Stimulated activated CD4-positive, alpha-beta T cell treated with anti-CD3 and anti-CD28 coated beads, Interleukin-2, amount 100 ng/mL, for 48 hours (primary cell): ENCODE results near the gene CDC42EP4.
"Not testable (repeated sequence)": the region's sequence is repeated elsewhere in the genome, so short reads cannot be mapped to it uniquely, and the experiment has no call there.

Experiments
- DNase-seq, 2 donors: peaks; one replicate each; pipeline ENCODE4 v3.0.0-alpha.2; 2020

Gene CDC42EP4

DNA sequence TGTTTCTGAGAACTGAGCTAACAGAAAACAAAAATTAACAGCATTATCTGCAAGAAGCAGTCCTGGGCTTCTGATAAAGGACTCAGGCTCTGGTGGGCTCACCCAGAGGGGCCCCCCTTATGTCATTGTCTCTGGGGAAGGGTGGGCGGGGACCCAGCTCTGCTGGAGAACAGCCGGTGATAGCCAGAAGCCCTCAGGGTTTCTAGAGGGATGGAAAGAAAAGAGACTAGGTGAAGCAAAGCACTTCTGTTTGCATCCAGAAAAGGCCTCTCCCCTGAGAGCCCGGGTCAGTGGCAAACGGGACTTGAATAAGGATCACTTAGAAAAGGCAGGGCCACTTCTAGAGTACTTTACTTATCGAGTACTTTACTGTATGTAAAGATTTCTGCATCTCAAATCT is 7.0 kb upstream of the CDC42EP4 start:
- no peak for DNase-seq

DNA sequence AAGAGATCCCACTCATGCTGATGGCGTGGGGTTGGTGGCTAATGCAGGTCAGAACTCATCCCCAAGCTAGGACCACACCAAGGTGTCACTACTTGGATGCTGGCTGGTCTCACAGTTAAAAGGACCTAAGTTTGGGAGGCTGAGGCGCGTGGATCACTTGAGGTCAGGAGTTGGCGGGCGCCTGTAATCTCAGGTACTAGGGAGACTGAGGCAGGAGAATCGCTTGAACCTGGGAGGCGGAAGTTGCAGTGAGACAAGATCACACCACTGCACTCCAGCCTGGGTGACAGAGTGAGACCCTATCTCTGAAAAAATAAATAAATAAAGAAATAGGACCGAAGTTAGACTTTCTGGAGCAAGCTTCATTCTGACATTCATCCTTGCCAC is 6.6 kb upstream of the CDC42EP4 start:
- no peak for DNase-seq

DNA sequence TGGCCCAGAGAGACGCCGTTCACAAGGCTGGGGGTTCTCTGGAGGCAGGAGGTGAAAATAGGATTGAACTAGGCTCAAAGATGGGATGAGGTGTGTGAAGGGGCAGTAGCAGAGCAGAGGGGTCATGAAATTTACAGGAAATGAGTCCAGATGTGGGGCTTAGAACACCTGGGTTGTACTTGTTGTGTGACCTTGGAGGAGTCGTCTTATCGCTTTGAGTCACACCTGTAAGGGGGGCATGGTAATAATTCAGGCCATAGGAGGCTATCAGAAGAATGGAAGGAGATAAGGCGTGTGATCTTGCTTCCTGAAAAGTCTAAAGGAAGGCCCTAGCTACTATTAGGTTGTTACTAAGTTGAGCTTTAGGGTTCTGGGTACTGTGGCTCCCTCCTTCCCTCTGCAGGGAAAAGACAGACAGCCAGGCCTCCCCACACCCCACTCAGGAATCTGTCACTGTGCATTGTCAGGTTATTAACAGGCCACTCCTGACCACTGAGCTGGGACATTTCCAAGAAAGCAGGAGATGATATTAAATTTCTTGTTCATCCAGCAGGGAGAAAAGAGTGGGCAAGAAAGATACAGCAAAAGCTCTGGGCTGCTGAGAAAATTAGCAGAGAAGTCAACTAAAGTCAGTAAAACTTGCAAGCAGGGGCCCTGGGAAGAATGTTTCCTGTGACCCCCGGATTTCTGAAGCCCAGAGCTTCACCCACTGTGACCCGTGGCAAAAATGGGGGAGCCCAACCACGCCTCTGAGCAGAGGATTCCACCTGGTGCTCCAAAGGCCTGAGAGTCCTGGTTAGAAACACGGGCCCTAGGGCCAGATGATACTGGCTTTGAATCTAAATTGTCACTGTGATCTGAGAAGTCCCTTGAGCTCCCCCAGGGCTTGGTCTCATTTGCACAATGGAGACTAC is 6.0 kb upstream of the CDC42EP4 start:
- DNase-seq, result no peak

DNA sequence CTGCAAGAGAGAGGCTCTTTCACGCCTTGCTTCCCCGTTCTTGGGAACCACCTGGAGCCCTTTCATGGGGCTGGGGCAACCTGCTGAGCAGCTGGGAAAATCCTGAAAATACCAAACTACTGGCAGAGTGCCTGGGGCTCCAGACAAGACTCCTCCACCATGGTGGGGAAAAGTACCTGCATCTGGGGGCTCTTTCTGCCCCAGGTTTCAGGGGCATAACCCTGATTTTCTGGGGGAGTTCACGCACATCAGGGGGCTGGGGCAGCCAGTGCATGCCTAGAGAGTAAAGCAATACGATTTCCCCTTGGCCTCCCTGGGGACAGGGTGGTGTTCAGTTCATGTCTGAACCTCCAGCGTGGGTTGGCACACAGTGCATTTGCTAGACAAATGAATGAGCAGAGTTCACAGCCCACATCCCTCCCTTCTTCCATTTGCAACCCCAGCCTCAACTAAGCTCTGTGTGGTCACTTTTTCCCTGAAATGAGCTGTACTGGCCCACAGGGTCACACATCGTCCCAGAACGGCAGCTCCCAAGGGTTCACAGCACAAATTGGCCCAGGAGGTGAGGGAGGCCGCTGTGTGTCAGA is 5.2 kb upstream of the CDC42EP4 start:
- DNase-seq, result no peak

DNA sequence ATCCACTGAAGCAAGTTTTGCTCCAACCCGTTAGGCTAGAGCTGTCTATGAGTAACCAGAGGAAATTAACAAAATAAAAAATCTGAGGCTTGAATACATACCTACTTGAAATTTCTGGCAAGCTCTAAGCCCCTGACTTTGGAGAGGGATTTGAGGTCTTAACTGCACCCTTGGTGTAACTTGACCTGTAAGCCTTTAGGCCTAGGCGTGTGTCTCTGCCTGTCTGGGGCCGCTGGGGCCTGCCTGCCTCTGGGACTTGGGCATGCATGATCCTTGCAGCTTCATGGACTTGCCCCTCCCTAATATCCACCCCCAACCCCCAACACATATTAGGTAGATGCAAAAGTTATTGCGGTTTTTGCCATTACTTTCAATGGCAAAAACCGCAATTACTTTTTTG is 3.7 kb upstream of the CDC42EP4 start:
- DNase-seq, result no peak

DNA sequence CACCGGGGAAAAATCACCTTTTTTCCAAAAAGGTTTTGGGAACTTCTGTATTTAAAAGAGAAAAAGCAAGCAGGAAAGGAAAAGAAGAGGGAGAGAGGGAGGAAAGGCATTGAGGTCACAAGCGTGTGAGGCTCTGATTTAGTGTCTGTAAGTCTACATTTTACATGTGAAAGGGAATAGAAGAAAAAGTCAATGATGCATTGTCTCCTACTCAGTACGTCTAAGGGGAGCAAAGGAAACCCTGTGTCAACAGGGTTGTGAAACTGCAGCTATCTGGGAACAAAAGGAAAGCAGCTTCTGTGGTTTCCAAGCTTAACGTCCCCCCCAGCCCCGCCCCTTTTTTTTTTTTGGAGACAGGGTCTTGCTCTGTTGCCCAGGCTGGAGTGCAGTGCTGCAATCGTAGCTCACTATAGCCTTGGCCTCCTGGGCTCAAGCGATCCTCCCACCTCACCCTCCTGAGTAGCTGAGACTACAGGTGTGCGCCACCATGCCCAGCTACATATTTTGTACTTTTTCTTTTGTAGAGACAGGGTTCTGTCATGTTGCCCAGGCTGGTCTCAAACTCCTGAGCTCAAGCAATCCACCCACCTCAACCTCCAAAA is 1.8 kb upstream of the CDC42EP4 start:
- DNase-seq, result no peak

DNA sequence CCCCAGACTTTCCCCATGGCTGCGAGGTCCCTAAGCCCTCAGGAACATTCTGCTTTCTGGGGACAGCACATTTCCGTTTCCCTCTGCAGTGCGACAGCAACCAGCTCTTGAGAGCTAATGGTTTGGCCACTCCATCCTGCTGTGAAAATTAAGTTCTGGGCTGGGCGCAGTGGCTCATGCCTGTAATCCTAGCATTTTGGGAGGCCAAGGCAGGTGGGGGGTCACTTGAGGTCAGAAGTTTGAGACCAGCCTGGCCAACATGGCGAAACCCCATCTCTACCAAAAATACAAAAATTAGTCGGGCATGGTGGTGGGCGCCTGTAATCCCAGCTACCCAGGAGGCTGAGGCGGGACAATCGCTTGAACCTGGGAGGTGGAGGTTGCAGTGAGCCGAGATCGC is 1.1 kb upstream of the CDC42EP4 start:
- DNase-seq, result not testable (repeated sequence)

DNA sequence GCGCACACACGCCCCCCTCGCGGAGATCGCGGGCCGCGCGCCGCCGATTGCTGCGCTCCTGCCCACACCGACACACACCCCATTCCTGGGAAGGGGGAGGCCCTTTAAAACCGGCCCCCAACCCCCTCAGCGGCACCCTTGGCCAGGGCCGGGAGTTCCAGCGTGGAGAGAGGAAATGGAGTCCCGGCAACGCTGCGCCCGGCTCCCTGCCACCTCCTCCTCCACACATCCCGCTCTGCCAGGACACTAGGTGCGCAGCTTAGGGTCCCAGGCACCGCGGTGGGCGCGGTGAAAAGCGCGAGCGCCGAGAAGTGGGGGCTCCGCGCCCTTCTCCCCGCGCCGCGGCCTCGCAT is 397 bp downstream of the CDC42EP4 start:
- peak in 1 of 2 donors; percentile 7 for DNase-seq

DNA sequence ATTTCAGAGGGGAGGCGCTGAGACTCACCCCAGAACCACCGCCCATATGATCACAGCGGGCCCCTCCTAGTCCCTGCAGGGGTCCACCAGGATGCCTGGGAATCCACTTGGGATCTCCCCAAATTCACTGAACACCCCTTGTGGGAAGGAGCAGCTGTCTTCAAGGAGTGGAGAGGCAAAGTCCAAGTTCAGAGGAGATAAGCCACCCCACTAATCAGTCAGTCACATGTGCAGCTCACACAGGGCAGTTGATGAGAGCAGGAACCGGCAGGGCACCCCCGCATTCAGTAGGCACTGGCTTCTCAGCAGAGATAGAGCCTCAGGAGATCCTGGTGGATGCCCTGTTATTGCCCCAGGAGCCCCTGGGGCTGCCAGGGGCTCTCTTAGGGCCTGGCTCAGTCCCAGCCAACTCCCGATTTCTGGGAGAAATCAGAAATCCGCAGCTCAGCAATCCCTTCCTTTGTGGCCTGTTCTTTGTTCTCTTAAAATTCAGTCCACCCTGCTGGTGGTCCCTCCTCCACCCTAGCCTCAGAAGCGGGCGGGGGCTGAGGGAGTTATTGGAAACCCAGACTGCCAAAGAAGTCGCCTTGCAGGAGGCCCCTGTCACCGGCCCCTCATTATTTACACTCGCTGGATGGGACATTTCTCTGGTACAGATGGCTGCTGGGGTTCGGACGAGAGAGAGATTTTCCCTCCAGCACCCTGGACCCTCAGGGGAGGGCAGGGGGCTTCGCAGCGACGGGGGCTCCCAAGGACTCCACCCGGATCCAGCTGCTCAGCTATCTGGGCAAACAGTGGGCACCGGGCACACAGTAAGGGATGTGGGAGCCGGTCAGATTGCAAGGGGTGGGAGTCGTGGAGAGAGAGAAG is 1.8 kb downstream of the CDC42EP4 start:
- DNase-seq, result no peak

DNA sequence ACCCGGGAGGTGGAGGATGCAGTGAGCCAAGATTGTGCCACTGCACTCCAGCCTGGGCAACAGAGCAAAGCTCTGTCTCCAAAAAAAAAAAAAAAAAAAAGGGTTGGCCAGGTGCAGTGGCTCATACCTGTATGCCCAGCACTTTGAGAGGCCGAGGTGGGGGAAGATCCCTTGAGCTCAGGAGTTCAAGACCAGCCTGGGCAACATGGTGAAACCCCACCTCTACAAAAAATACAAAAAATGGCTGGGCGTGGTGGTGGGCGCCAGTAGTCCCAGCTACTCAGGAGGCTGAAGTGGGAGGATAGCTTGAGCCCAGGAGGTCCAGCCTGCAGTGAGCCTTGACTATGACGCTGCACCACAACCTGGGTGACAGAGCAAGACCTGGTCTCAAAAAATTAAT is 2.8 kb downstream of the CDC42EP4 start:
- not testable (repeated sequence) for DNase-seq

DNA sequence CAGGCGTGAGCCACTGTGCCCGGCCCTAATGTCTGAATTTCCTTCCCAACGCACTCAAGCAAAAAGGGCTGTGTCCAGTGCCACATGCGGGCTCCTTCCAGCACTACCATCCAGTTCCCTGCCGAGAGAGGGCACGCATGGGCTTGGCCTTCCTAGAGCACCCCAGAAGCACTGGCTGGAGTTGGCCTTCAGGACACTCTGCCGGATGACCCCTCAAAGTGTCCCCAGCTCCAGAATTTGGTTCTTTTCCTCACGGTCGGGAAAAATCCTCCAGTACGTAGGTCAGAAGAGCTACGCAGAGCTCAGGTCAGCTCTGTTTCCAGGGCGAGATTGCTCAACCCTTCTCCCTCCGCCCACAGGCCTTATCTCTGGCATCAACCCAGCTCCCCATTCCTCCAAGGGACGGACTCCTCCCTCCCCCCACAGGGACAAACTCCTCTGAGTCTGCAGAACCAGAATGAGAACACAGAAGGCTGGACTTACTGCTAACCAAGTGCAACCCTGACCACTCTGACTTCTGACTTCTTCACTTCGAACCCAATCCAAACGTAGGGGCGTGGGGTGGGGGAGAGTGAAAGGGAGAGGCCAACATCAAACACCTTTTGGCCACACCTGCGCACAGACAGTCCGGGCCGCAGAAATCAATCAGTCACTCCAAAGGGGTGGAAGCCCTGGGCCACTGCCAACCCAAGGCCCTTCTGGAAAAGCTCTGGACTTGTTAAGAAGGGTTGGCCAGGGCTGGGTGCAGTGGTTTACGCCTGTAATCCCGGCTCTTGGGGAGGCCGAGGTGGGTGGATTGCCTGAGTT is 3.6 kb downstream of the CDC42EP4 start:
- no peak for DNase-seq

DNA sequence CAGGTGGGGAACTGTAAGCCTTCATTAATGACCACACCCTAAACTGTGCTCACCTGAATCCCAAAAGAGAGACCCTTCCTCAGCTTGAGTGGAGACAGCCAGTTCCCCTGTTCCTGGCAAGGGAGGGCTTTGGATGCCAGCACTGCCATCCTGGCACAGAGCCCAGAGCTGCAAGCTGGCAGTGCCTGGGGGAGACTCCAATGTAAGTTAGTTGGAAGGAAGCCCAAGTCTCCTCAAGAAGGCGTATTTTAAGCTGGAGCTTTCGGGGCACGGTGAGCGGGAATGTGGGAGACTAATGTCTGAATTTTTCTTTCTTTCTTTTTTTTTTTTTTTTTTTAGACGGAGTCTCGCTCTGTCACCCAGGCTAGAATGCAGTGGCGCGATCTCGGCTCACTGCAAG is 4.7 kb downstream of the CDC42EP4 start:
- no peak for DNase-seq

DNA sequence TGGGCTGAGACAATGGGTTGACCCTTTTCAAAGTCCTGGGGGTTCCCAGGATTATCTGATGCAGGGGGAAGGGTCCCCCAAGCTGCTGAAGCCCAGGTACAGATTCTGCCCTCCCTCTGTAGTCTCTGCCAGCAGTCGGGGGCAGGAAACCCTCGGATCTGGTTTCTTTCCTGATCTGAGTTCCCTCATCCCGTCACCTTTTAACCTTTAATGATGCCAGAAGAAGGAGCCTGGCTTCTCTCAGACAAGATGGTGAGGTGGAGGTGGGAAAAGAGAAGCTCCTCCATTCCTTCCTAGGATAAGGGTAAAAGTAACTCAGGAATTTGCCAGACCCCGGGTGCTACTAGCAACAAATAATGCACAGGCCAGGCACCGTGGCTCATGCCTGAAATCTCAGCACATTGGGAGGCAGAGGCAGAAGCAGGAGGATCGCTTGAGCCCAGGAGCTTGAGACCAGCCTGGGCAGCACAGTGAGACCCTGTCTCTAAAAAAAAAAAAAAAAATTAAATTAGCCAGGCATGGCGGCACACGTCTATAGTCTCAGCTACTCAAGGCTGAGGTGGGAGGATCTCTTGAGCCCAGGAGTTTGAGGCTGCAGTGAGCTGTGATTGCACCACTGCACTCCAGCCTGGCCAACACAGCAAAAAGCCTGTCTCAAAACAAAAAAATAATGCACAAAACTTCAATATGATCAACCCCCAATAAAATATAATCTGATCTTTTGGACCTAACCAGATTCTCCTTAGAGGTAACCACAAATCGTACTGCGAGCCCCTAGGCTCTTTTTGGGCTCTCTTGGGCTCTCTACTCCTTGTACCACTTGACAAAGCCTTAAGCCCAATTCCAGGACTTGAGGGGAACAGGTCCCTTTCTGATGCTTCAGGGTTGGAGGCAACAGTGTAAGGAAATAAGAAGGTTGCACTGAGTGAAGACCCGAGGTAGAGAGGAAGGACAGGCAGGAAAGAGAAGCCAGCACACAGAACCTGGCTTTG is 5.7 kb downstream of the CDC42EP4 start:
- no peak for DNase-seq

DNA sequence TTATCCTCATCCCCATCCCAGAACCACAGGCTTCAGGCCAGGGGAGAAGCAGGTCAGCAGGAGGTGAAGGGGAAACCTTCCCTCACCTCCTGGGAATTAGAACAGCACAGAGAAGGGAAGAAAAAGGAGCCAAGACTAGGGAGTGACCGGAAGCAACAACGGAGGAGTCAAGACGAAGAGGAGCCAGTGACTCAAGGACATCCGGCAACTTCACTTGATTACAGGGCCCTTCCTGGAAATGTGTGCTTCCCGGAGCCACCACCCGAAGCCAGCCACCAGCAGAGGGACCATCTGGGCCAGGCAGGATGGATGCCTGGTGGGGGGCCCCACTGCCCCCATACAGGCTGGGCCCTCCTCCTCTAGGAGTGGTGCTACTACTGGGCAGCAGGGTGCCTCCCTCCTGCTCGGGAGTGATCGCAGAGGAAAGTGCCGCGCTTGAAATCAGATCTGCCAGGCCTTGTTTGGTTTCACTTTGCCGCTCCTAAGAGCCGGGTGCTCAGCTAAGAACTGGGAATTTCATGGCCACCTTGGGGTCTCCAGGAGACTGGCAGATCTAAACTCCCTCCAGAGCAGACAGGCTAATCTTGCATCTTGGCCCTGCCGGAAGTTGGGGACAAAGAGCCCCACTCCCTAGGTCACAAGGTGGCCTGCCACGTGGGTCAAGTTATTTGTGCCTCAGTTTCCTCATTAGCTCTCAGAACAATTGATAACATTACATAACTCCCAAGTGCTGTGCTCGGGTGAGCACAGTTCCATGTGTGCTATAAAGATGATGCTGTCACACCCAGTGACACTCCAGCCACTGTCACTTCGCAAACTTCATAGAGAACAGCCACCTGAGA is 6.6 kb downstream of the CDC42EP4 start:
- DNase-seq, result no peak

DNA sequence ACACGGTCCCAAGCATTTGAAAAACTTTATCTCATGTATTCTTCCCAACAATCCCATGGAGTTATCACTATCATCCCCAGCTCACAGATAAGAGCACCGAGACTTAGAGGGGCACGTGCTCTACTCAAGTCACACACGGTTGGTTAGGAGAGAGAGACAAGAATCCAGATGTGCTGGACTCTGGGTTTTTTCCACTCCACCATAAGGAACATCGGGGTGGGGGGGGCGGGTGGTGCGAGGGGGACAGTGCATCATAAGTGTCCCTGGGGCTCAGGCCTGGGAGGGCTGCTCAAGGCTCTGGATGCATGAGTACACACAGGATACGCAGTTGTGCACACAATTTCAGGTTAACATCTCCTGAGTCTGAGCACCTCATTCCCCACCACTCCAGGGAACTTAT is 7.4 kb downstream of the CDC42EP4 start:
- no peak for DNase-seq

DNA sequence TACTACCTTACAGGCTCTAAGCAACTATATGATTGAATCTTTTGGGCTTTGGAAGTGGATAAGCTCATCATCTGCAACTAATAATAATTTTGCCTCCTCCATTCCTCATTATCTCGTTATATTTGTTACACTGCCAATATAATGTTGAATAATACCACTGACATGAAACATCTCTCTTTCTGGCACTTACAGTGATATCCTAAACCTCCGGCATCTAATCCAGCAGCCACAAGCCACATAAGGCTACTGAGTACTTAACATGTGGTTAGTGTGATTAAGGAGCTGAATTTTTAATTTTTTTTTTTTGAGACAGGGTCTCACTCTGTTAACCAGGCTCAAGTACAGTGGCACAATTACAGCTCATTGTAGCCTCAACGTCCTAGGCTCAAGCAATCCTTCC is 9.6 kb downstream of the CDC42EP4 start:
- DNase-seq, result no peak

DNA sequence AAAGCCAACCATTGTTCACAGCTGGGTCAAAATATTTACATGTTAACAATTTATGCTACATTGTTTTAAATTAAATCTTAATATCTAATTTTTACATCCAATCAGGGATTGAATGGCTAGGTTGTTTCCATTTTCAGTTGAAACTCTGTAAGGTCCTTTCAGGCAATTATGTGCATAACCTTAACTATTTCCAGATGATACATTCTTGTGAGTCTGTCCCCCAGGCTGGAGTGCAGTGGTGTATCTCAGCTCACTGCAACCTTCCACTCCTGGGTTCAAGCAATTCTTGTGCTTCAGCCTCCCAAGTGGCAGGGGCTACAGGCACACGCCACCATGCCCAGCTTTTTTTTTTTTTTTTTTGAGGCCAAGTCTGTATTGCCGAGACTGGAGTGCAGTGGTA is 10.4 kb downstream of the CDC42EP4 start:
- no peak for DNase-seq

DNA sequence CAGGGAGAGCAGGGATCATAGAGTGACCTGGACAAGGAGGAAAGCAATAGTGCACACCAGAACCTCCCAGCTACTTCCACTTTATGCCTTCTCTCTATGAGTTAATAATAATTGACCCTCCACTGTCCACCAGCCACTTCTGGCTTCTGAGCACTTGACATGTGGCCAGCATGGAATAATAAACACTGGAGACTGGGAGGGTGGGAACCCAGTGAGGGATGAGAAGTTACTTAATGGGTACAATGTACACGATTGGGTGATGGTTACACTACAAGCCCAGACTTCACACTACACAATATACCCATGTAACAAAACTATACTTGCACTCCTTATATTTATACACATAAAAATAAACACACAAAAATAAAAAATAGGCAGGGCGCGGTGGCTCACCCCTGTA is 11.4 kb downstream of the CDC42EP4 start:
- DNase-seq, result no peak

DNA sequence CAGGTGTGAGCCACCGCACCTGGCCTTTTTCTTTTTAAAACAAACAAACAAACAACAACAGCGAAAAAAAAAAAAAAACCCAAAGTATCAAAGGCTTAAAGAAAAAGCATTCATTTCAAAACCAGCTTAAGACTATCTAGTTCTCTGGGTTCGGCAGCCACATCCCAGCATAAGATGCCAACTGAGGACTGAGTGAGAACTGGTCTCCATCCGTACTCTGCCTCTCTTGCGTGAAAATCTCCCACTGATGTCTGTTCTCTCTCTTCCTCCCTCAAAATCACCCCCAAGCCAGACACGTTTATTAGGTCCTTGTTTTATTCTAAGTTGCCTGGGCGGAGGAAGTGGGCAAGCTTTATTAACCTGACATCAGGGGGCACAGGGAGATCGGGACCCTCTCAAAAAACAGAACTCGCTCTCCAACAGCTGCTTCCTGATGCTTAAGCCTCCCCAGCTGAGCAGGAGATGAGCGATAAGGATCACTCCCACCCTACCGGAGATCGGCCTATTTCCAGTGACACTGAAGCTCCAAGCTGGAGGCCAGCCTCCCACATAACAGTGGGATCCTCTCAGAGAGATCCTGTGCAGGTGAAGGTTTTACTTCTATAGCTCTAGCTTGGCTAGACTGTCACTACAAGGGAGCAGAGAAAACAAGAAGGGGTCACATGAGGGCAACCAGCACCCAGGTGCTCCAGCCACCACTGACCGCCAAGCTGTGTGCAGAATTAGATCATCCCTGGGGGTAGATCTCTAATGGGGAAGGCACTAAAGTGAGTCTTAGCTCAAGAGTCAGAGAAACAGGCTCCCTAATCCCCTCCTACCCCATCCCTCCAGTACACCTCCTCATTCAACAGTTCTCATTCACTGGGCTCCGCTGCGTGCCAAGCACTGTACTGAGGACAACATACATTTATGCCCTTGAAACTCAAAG is 13.6 kb downstream of the CDC42EP4 start:
- DNase-seq, result no peak
